Breast epithelium (tissue), 4 donors: ENCODE results near the gene ENPP6. TPM values are rescaled to one million over a fixed set of nuclear protein-coding genes. Genes with fewer than 3 reads are reported as not detected.

Source experiments
- DNase-seq, 2 donors: peaks; one replicate each; pipeline ENCODE4 v3.0.0-alpha.2; 2019; ENCODE audit warnings: low spot score in 2 of 2
- H3K27ac ChIP-seq, 2 donors: fragments of 200-600 bp; sonication (generic) in 1 of 2; one replicate each; pipeline ENCODE4 v1.5.1; 2016 to 2019; ENCODE audit warnings: mild to moderate bottlenecking in 1 of 2
- H3K27me3 ChIP-seq, 2 donors: fragments of 200-600 bp; sonication (generic) in 1 of 2; one replicate each; pipeline versions ENCODE4 v1.5.1 to v1.6.0; 2017 to 2019; ENCODE audit warnings: control low read depth in 1 of 2, mild to moderate bottlenecking in 1 of 2
- H3K36me3 ChIP-seq: fragments of 200-600 bp; one replicate; pipeline ENCODE4 v1.5.1; 2019
- H3K4me1 ChIP-seq, 2 donors: fragments of 200-600 bp; sonication (generic); one replicate each; pipeline ENCODE4 v1.5.1; 2016 to 2019; ENCODE audit warnings: control low read depth in 1 of 2
- H3K4me3 ChIP-seq, 3 donors: fragments of 200-600 bp; sonication (generic); 1 replicate in 2 of 3; 2 replicates in 1 of 3; pipeline ENCODE4 v1.5.1; 2016 to 2019; ENCODE audit warnings: mild to moderate bottlenecking in 3 of 3, moderate library complexity in 2 of 3
- H3K9me3 ChIP-seq, 2 donors: fragments of 200-600 bp; sonication (generic) in 1 of 2; one replicate each; pipeline ENCODE4 v1.5.1; 2016 to 2019; ENCODE audit warnings: control low read depth in 1 of 2
- POLR2A ChIP-seq: fragments of 450-650 bp; IDR thresholded peaks from one replicate; pipeline ENCODE4 v1.6.1; 2016; ENCODE audit warnings: antibody characterized with exemption, mild to moderate bottlenecking, moderate library complexity
- POLR2AphosphoS5 ChIP-seq, 3 donors: sonication (generic); formaldehyde crosslinking; IDR thresholded peaks; one replicate each; pipeline ENCODE4 v1.6.1; 2017; ENCODE audit warnings: antibody characterized with exemption in 3 of 3
- intact Hi-C: fragments of 100-400 bp; cut with DNase I; formaldehyde crosslinking; loops from one replicate; pipeline ENCODE4 v1.15.1; 2023; ENCODE audit warnings: low total_unique reads
- total RNA-seq, 3 donors: library from RNA; depleted of rRNA; stranded (reverse); fragments of >200 nt; gene quantifications; one replicate each; pipeline ENCODE4 v1.1.0, GENCODE V29; 2016
- TF ChIP-seq, protein P1 (sequence below), 3 donors: fragments of 450-650 bp; IDR thresholded peaks; one replicate each; pipeline ENCODE4 v1.5.1; 2016 to 2017; ENCODE audit warnings: antibody characterized with exemption in 3 of 3, mild to moderate bottlenecking in 3 of 3, moderate library complexity in 3 of 3

ENPP6 gene
- total RNA-seq, 3 donors from 2014 or later = 0.16 to 0.59 (median 0.33) TPM

DNA sequence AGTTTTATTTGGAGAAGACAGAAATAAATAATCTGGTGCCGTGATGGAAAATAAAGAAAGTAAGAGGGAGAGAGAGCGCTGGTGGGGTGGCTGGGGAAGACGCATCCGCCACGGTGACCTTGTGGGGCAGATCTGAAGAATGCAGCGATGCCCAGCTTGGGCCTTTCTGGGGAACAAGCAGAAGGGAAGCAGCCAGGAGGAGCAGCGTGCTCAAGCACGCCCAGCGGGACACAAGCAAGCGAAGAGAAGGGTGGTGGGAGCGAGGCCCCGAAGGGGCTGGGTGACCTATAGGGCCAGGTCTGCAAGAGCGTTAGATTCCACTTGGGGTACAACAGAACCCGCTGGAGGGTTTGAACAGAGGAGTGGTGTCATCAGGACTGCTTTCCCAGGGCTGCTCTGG, 12.4 kb downstream of the ENPP6 start:
- intact Hi-C loops = no loop called here
- Histone ChIP-seq H3K36me3 (no peaks in the 10 kb centered on the region), H3K27ac (no peak overlapping the region), H3K4me3 (no peak overlapping the region), H3K27me3 (no peaks in the 10 kb centered on the region), H3K4me1 (no peaks in the 10 kb centered on the region), H3K9me3 (no peaks in the 10 kb centered on the region)
- no peak for DNase-seq
- TF ChIP-seq, protein P1, sequence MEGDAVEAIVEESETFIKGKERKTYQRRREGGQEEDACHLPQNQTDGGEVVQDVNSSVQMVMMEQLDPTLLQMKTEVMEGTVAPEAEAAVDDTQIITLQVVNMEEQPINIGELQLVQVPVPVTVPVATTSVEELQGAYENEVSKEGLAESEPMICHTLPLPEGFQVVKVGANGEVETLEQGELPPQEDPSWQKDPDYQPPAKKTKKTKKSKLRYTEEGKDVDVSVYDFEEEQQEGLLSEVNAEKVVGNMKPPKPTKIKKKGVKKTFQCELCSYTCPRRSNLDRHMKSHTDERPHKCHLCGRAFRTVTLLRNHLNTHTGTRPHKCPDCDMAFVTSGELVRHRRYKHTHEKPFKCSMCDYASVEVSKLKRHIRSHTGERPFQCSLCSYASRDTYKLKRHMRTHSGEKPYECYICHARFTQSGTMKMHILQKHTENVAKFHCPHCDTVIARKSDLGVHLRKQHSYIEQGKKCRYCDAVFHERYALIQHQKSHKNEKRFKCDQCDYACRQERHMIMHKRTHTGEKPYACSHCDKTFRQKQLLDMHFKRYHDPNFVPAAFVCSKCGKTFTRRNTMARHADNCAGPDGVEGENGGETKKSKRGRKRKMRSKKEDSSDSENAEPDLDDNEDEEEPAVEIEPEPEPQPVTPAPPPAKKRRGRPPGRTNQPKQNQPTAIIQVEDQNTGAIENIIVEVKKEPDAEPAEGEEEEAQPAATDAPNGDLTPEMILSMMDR (IDR thresholded peaks at IDR 0.05) = no peak
- no peak for TF ChIP-seq POLR2AphosphoS5 (IDR thresholded peaks at IDR 0.05)
- TF ChIP-seq POLR2A = no peak

DNA sequence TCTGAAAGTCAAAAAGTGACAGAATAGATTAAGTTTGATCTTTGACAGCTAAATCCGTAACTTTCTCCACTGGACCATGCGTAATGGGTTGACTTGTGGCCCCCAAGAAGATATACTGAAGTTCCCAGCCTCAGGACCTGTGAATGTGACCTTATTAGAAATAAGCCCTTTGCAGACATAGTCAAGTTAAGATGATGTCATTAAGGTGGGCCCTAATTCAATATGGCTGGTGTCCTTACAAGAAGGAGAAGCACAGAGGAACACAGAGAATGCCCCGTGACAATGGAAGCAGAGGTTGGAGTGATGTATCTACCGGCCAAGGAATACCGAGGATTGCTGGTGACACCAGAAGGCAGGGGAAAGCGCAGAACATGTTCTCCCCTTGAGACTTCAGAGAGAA, 14.4 kb downstream of the ENPP6 start:
- no peaks in the 10 kb centered on the region for H3K27me3 ChIP-seq
- H3K27ac ChIP-seq = no peak overlapping the region
- TF ChIP-seq POLR2AphosphoS5 (IDR thresholded peaks at IDR 0.05) (no peak), POLR2A (no peak)
- TF ChIP-seq, protein P1 (IDR thresholded peaks at IDR 0.05) = no peak
- no peaks in the 10 kb centered on the region for H3K36me3 ChIP-seq
- no peak overlapping the region for H3K4me3 ChIP-seq
- intact Hi-C loops = no loop called here
- DNase-seq = no peak
- no peaks in the 10 kb centered on the region for H3K4me1 ChIP-seq
- no peaks in the 10 kb centered on the region for H3K9me3 ChIP-seq

DNA sequence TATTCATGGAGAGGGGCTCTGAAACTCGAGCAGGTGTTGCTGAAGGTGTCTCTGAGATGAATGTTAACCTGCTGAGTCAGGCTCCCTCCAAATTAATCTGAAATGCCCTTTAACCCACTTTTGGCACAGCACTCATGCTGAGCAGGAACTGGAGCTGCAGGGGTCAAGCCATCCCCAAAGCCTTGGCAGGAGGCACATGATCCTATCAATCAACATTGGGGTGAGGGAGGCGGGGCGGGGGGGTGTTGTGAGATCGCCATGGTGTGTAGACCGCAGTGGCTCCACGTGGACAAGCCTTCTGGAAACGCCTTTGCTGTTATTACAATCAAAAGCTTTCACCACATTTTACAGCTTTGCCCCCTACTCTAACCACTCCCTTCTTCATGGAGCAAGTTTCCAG, 16.5 kb downstream of the ENPP6 start:
- intact Hi-C loops = no loop called here
- Histone ChIP-seq H3K27ac (no peak overlapping the region), H3K4me1 (no peaks in the 10 kb centered on the region), H3K9me3 (no peaks in the 10 kb centered on the region), H3K36me3 (no peaks in the 10 kb centered on the region), H3K27me3 (no peaks in the 10 kb centered on the region), H3K4me3 (no peak overlapping the region)
- TF ChIP-seq, protein P1 (IDR thresholded peaks at IDR 0.05) = no peak
- no peak for TF ChIP-seq POLR2A
- no peak for TF ChIP-seq POLR2AphosphoS5 (IDR thresholded peaks at IDR 0.05)
- DNase-seq = no peak

DNA sequence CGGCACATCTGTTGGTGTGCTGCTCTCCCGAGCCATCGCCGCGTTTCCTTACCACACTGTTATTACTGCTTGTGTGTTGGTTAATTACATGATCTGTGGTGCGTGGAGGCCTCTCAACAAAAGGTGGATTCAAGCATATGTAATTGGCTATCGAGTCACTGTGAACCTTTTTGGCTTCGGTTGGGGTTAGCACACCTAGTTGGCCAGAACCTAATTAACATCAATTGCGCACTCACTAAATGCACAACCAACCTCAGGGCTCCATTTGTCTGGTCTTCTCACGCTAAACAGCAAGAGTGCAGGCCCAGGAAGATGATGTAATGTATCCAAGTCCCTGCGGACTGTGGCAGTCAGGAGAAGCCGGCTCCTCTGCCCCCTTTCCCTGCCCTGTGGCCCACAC, 17.4 kb downstream of the ENPP6 start:
- TF ChIP-seq, protein P1 (IDR thresholded peaks at IDR 0.05) = no peak
- TF ChIP-seq POLR2A (no peak), POLR2AphosphoS5 (IDR thresholded peaks at IDR 0.05) (no peak)
- Histone ChIP-seq H3K4me3 (no peak overlapping the region), H3K9me3 (no peaks in the 10 kb centered on the region), H3K4me1 (no peaks in the 10 kb centered on the region), H3K27me3 (no peaks in the 10 kb centered on the region), H3K36me3 (no peaks in the 10 kb centered on the region), H3K27ac (no peak overlapping the region)
- no peak for DNase-seq
- intact Hi-C loops = no loop called here

DNA sequence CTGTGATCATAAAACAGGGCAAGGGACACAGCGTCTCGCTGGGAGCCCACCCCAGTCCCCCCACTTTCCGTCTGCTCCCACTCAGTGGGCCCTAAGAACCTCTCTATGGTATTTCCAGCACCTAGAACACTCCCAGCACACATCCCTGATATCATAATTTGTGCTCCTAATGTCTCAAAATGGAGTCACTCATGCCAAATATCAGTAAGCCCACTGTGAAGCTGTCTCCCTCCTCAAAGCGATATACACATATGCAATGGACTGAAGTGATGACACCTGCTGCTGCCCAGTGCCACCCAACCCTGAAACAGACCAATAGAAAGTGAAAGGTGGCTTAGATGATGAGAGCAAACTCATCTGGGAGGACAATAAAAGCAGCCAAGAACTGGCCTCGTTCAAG, 17.9 kb downstream of the ENPP6 start:
- intact Hi-C loops = no loop called here
- Histone ChIP-seq H3K4me3 (no peak overlapping the region), H3K27me3 (no peaks in the 10 kb centered on the region), H3K4me1 (no peaks in the 10 kb centered on the region), H3K27ac (no peak overlapping the region), H3K36me3 (no peaks in the 10 kb centered on the region), H3K9me3 (no peaks in the 10 kb centered on the region)
- TF ChIP-seq, protein P1 (IDR thresholded peaks at IDR 0.05) = no peak
- no peak for TF ChIP-seq POLR2AphosphoS5 (IDR thresholded peaks at IDR 0.05)
- TF ChIP-seq POLR2A = no peak
- no peak for DNase-seq
